Endodermal cell (in vitro differentiated cells): ENCODE measurements around the gene FAM181B. TPM values are rescaled to one million over a fixed set of nuclear protein-coding genes. Genes with fewer than 3 reads are reported as not detected.

ENCODE experiments used
- DNase-seq: peaks from one replicate; pipeline ENCODE4 v3.0.0-alpha.2; 2017
- H3K27ac ChIP-seq: 2 replicates; pipeline ENCODE4 v1.5.1; 2013; ENCODE audit warnings: mild to moderate bottlenecking, low read depth, low read length, moderate library complexity
- H3K27me3 ChIP-seq: 2 replicates; pipeline ENCODE4 v1.6.1; 2013; ENCODE audit warnings: mild to moderate bottlenecking, low read length, moderate library complexity; ENCODE audit not compliant: insufficient read depth, control insufficient read depth, poor library complexity, severe bottlenecking
- H3K36me3 ChIP-seq: 2 replicates; pipeline ENCODE4 v1.7.0; 2013; ENCODE audit warnings: mild to moderate bottlenecking, low read length, moderate library complexity; ENCODE audit not compliant: control insufficient read depth, insufficient read depth
- H3K4me1 ChIP-seq: one replicate; pipeline ENCODE4 v1.7.0; 2013; ENCODE audit warnings: low read length; ENCODE audit not compliant: control insufficient read depth, insufficient read depth
- H3K4me3 ChIP-seq: 2 replicates; pipeline ENCODE4 v1.5.1; 2013; ENCODE audit warnings: mild to moderate bottlenecking, low read length, moderate library complexity
- H3K9ac ChIP-seq: 2 replicates; pipeline ENCODE4 v1.6.1; 2013; ENCODE audit warnings: mild to moderate bottlenecking, low read length, moderate library complexity; ENCODE audit not compliant: poor library complexity, severe bottlenecking; ENCODE audit errors: extremely low read depth
- H3K9me3 ChIP-seq: 2 replicates; pipeline ENCODE4 v1.6.1; 2013; ENCODE audit warnings: mild to moderate bottlenecking, low read length, moderate library complexity; ENCODE audit not compliant: control insufficient read depth
- H3K27ac Mint-ChIP-seq: 2 replicates; pipeline ENCODE4 v1.8.0; 2020; ENCODE audit warnings: mixed read lengths
- H3K27me3 Mint-ChIP-seq: 2 replicates; pipeline ENCODE4 v1.8.0; 2021; ENCODE audit warnings: mild to moderate bottlenecking, mixed read lengths; ENCODE audit not compliant: insufficient read depth
- H3K36me3 Mint-ChIP-seq: 2 replicates; pipeline ENCODE4 v1.8.0; 2020; ENCODE audit warnings: low read depth, mixed read lengths
- H3K4me1 Mint-ChIP-seq: 2 replicates; pipeline ENCODE4 v1.8.0; 2020; ENCODE audit warnings: mixed read lengths
- H3K4me3 Mint-ChIP-seq: 2 replicates; pipeline ENCODE4 v1.8.0; 2020; ENCODE audit warnings: mild to moderate bottlenecking, moderate library complexity, mixed read lengths
- H3K9me3 Mint-ChIP-seq: 2 replicates; pipeline ENCODE4 v1.8.0; 2020; ENCODE audit warnings: mild to moderate bottlenecking, mixed read lengths
- WGBS, 2 experiments: methylation state at CpG; one replicate each; pipeline versions ENCODE4 v1.1.5 to v1.1.7; 2013; ENCODE audit warnings: missing lambda C conversion rate in 2 of 2, mixed read lengths in 1 of 2; ENCODE audit not compliant: insufficient coverage in 1 of 2, insufficient read length in 1 of 2; 5-methylcytosine and 5-hydroxymethylcytosine counted together
- total RNA-seq, 2 donors: library from RNA; stranded (reverse); fragmentation: NEBNext Ultra II Directional in 1 of 2; extraction: Animal tissue kit (Norgen Biotek cat#: 25700) in 1 of 2; gene quantifications; 2 replicates in 1 of 2; 3 replicates in 1 of 2; pipeline ENCODE4 v1.2.1, GENCODE V29; 2021
- TF ChIP-seq, protein P1 (sequence below): fragments of 200-600 bp; sonication (generic); conservative IDR thresholded peaks from 2 replicates; pipeline ENCODE4 v1.5.0; 2021; ENCODE audit warnings: antibody characterized with exemption, mild to moderate bottlenecking

The FAM181B gene
- total RNA-seq, 2 donors from 2014 or later, result 1.5 to 4.7 TPM

- Histone ChIP-seq H3K36me3 (no peaks in the 10 kb centered on the region), H3K9ac (no peak overlapping the region), H3K9me3 (no peaks in the 10 kb centered on the region), H3K4me1 (no peaks in the 10 kb centered on the region), H3K4me3 (no peak overlapping the region), H3K27ac (no peak overlapping the region), H3K27me3 (peaks cover 13% of the 10 kb centered on the region)
- no peak for DNase-seq
- H3K4me3 Mint-ChIP-seq, result no peak overlapping the region
- H3K9me3 Mint-ChIP-seq, result no peaks in the 10 kb centered on the region
- H3K36me3 Mint-ChIP-seq, result no peaks in the 10 kb centered on the region
- peaks cover 37% of the 10 kb centered on the region for H3K27me3 Mint-ChIP-seq
- peaks cover 8% of the 10 kb centered on the region for H3K4me1 Mint-ChIP-seq
- 59 to 67% methylated on average over 1 to 4 of the region's 4 CpGs for WGBS, 2 experiments
- TF ChIP-seq, protein P1, sequence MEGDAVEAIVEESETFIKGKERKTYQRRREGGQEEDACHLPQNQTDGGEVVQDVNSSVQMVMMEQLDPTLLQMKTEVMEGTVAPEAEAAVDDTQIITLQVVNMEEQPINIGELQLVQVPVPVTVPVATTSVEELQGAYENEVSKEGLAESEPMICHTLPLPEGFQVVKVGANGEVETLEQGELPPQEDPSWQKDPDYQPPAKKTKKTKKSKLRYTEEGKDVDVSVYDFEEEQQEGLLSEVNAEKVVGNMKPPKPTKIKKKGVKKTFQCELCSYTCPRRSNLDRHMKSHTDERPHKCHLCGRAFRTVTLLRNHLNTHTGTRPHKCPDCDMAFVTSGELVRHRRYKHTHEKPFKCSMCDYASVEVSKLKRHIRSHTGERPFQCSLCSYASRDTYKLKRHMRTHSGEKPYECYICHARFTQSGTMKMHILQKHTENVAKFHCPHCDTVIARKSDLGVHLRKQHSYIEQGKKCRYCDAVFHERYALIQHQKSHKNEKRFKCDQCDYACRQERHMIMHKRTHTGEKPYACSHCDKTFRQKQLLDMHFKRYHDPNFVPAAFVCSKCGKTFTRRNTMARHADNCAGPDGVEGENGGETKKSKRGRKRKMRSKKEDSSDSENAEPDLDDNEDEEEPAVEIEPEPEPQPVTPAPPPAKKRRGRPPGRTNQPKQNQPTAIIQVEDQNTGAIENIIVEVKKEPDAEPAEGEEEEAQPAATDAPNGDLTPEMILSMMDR, result no peak
- no peak overlapping the region for H3K27ac Mint-ChIP-seq
Observed at GRCh38 chr11:82738091-82738490, 4.4 kb upstream of the FAM181B start.

GRCh38 chr11:82734120-82734479, 436 bp upstream of the FAM181B start:
- H3K27me3 ChIP-seq, result peaks cover 53% of the 10 kb centered on the region
- Mint-ChIP-seq H3K4me1 (peaks cover 20% of the 10 kb centered on the region), H3K27me3 (peaks cover 74% of the 10 kb centered on the region), H3K27ac (no peak overlapping the region), H3K4me3 (peak overlapping the region; percentile 63), H3K36me3 (no peaks in the 10 kb centered on the region), H3K9me3 (no peaks in the 10 kb centered on the region)
- peak overlapping the region; percentile 75 for H3K4me3 ChIP-seq
- H3K9me3 ChIP-seq, result no peaks in the 10 kb centered on the region
- H3K27ac ChIP-seq, result no peak overlapping the region
- 55 to 63% methylated on average over 8 to 9 of the region's 9 CpGs for WGBS, 2 experiments
- no peaks in the 10 kb centered on the region for H3K4me1 ChIP-seq
- TF ChIP-seq, protein P1, result no peak
- H3K36me3 ChIP-seq, result no peaks in the 10 kb centered on the region
- H3K9ac ChIP-seq, result no peak overlapping the region
- no peak for DNase-seq

DNA sequence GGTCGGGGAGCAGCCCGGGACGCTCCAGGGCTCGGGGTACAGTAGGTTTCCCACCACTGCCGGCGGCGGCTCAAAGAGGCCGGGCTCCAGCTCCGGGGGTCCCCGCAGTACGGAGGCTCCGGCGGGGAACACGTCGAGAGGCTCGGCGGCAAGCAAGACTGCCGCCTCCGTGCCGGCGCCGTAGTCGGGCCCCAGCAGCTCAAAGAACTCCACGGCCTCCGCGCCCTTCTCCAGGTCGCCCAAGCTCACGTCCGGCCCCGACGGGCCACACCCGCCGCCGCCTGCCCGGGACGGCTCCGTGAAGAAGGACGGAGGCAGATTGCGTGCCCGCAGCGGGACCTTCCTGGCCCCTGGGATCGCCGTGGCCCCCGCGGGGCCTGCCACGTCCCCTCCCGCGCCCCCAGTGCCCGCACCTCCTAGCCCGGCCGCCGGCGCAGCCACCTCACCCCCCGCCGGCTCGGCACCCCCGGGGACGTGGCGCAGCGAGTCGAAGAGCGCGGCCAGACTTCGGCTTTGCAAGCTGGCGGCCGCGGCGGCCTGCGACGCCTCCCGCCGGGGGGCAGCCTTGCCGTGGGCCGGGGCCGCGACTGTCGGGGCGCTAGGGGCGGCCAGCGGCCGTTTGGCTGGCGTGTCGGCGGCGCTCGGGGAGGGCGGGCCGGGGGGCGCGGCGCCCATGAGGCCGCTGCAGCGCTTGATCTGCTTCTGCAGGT, 775 bp downstream of the FAM181B start:
- Mint-ChIP-seq H3K36me3 (no peaks in the 10 kb centered on the region), H3K4me1 (peaks cover 18% of the 10 kb centered on the region), H3K4me3 (peak overlapping the region; percentile 63), H3K27ac (no peak overlapping the region), H3K9me3 (no peaks in the 10 kb centered on the region), H3K27me3 (peaks cover 84% of the 10 kb centered on the region)
- Histone ChIP-seq H3K27ac (no peak overlapping the region), H3K27me3 (peaks cover 54% of the 10 kb centered on the region), H3K4me1 (no peaks in the 10 kb centered on the region), H3K9me3 (no peaks in the 10 kb centered on the region), H3K4me3 (peak overlapping the region; percentile 75), H3K9ac (no peak overlapping the region), H3K36me3 (no peaks in the 10 kb centered on the region)
- peak; percentile 75 for DNase-seq
- TF ChIP-seq, protein P1, result no peak
- 0 to 1% methylated on average over 4 to 93 of the region's 93 CpGs for WGBS, 2 experiments
